Measurements from ENCODE around the gene CTLA4.

- TF ChIP-seq ZBTB33 (CRISPR knock-in tag; IDR thresholded peaks at IDR 0.05): no peak
- TF ChIP-seq STAT5B (CRISPR knock-in tag; IDR thresholded peaks at IDR 0.05): no peak
- TF ChIP-seq MAX (CRISPR knock-in tag; IDR thresholded peaks at IDR 0.05): no peak
- TF ChIP-seq ZNF57 (CRISPR knock-in tag; IDR thresholded peaks at IDR 0.05): no peak
- TF ChIP-seq ZNF282 (CRISPR knock-in tag; IDR thresholded peaks at IDR 0.05): no peak
- no peak for TF ChIP-seq ZFX (CRISPR knock-in tag; IDR thresholded peaks at IDR 0.05)
- TF ChIP-seq GATA2 (CRISPR knock-in tag; IDR thresholded peaks at IDR 0.05): no peak
- no peak for TF ChIP-seq NFYB (IDR thresholded peaks at IDR 0.05; ENCODE audit: extremely low read depth, insufficient read length)
- no peak for TF ChIP-seq HDAC8 (tag; IDR thresholded peaks at IDR 0.05)
- TF ChIP-seq NFRKB (IDR thresholded peaks at IDR 0.05; ENCODE audit: low read depth): no peak
- TF ChIP-seq POLR2A (conservative IDR thresholded peaks at IDR 0.05): no peak
- no peak for TF ChIP-seq ZNF830 (CRISPR knock-in tag; IDR thresholded peaks at IDR 0.05)
Measured at GRCh38 chr2:203842373-203842772, 25.2 kb upstream of the CTLA4 start.
